ENCODE measurements around the gene OR2B6. TPM values are rescaled to one million over a fixed set of nuclear protein-coding genes. Genes with fewer than 3 reads are reported as not detected.

Gene OR2B6
- total and polyA plus RNA-seq, 8 donors = not detected

DNA sequence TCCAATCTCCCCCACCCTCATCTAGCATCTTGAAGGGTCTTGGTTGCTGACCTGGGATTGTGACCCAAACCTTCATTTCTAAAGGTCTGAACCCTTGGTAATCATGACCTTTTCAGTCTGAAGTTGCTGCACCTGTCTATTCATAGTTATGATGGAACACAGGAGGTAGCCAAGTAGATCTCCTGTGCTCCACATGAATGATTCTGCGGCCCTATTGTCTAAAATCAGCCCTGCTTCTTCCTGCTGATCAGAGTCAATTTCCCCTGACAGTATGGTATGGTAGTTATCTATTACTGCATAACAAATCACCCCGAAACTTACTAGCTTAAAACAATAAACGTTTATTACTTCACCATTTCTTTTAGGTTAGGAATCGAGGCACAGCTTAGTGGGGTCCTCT is 9.0 kb downstream of the OR2B6 start:
- Histone ChIP-seq H3K36me3 (no peaks in the 10 kb centered on the region), H3K27ac (no peak overlapping the region), H3K4me1 (no peaks in the 10 kb centered on the region), H3K9me3 (peaks cover 0 to 24% (median 17%) of the 10 kb centered on the region in 4 donors), H3K4me3 (no peak overlapping the region), H3K27me3 (peaks cover 0 to 12% (median 0%) of the 10 kb centered on the region in 3 donors)
- 80 to 90% (median 85%) methylated on average over 4 of the region's 4 CpGs for WGBS, 5 donors
- TF ChIP-seq EP300 (IDR thresholded peaks at IDR 0.05) (no peak), POLR2A (IDR thresholded peaks at IDR 0.05) (no peak), POLR2AphosphoS5 (IDR thresholded peaks at IDR 0.05) (no peak)
- intact Hi-C loops (cut with DNase I; ENCODE audit: low total_unique reads) = no loop called here
- no peak for DNase-seq

DNA sequence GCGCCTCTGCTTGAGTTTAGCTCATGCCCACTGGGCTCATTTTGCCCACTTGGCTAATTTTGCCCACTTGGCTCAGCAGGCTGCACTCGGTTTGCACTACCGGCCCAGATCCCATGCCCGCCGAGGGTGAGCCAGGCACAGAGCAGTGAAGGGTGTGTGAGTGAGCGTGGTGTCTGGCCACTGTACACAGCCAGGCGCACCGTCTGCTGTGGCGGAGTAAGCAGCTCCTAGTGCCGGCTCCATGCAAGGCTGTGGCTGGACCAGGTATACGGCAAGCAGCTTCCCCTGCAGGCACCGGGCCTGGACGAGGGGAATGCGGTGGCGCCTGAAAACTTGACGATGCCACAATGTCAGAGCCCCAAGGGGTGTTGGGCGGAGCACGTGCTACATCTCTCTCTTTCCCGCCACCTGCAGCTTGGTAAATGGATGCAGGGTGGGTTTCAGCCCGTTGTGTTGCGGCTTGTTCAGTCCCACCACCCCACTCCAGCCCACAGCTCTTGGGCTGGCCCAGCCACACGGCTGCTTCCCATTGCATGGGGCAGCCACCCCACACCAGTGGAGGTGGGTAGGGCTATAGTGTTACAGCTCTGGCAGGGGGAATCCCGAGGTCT is 9.9 kb downstream of the OR2B6 start:
- intact Hi-C loops (cut with DNase I; ENCODE audit: low total_unique reads) = no loop called here
- H3K36me3 ChIP-seq = no peaks in the 10 kb centered on the region
- H3K9me3 ChIP-seq = peaks cover 0 to 26% (median 19%) of the 10 kb centered on the region in 4 donors
- DNase-seq = no peak
- WGBS, 5 donors = 90 to 94% (median 93%) methylated on average over 18 to 23 of the region's 23 CpGs
- TF ChIP-seq EP300 (IDR thresholded peaks at IDR 0.05) = no peak
- TF ChIP-seq POLR2AphosphoS5 (IDR thresholded peaks at IDR 0.05) = no peak
- TF ChIP-seq, protein P1, sequence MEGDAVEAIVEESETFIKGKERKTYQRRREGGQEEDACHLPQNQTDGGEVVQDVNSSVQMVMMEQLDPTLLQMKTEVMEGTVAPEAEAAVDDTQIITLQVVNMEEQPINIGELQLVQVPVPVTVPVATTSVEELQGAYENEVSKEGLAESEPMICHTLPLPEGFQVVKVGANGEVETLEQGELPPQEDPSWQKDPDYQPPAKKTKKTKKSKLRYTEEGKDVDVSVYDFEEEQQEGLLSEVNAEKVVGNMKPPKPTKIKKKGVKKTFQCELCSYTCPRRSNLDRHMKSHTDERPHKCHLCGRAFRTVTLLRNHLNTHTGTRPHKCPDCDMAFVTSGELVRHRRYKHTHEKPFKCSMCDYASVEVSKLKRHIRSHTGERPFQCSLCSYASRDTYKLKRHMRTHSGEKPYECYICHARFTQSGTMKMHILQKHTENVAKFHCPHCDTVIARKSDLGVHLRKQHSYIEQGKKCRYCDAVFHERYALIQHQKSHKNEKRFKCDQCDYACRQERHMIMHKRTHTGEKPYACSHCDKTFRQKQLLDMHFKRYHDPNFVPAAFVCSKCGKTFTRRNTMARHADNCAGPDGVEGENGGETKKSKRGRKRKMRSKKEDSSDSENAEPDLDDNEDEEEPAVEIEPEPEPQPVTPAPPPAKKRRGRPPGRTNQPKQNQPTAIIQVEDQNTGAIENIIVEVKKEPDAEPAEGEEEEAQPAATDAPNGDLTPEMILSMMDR (IDR thresholded peaks at IDR 0.05) = no peak
- TF ChIP-seq POLR2A (IDR thresholded peaks at IDR 0.05) = no peak
- H3K27me3 ChIP-seq = peaks cover 0 to 12% (median 0%) of the 10 kb centered on the region in 3 donors
- H3K4me1 ChIP-seq = no peaks in the 10 kb centered on the region
- no peak overlapping the region for H3K27ac ChIP-seq
- H3K4me3 ChIP-seq = no peak overlapping the region

DNA sequence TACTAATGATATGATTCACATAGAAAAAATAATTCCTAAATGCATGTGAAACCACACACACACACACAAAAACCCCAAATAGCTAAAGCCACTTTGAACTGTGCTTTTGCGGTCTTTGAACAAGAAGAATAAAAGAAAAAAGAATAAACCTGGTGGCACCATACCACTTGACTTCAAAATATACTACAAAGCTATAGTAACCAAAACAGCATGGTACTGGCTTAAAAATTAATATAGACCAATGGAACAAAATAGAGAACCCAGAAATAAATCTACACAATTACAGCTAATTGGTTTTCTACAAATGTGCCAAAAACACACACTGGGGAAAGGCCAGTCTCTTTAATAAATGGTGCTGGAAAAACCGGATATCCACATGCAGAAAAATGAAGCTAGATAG is 13.4 kb downstream of the OR2B6 start:
- Histone ChIP-seq H3K9me3 (peaks cover 0 to 26% (median 19%) of the 10 kb centered on the region in 4 donors), H3K27ac (no peak overlapping the region), H3K4me1 (no peaks in the 10 kb centered on the region), H3K4me3 (no peak overlapping the region), H3K36me3 (no peaks in the 10 kb centered on the region), H3K27me3 (peaks cover 0 to 12% (median 0%) of the 10 kb centered on the region in 3 donors)
- DNase-seq = no peak
- WGBS, 5 donors = 82 to 95% (median 92%) methylated on average over 2 of the region's 2 CpGs
- intact Hi-C loops (cut with DNase I; ENCODE audit: low total_unique reads) = no loop called here
- no peak for TF ChIP-seq EP300 (IDR thresholded peaks at IDR 0.05)
- TF ChIP-seq, protein P1 (IDR thresholded peaks at IDR 0.05) = no peak
- no peak for TF ChIP-seq POLR2A (IDR thresholded peaks at IDR 0.05)
- no peak for TF ChIP-seq POLR2AphosphoS5 (IDR thresholded peaks at IDR 0.05)

DNA sequence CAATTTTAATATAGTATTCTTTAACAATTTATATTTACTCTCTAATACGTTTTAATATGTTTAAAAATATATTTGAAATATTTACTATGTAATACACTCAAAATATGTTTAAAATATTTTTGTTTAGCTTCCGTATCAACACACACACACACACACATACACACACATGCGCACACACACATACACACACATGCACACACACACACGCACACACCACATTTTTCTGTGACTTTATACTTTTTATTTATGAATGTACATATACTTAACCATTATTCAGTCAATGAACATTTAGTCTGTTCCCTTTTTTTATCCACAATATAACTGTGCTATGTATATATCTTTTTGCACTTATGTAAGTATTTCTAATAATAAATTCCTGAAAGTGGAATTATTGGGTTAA is 15.7 kb downstream of the OR2B6 start:
- intact Hi-C loops (cut with DNase I; ENCODE audit: low total_unique reads) = no loop called here
- no peak for DNase-seq
- Histone ChIP-seq H3K4me3 (no peak overlapping the region), H3K27me3 (peaks cover 0 to 6% (median 4%) of the 10 kb centered on the region in 3 donors), H3K27ac (no peak overlapping the region), H3K36me3 (no peaks in the 10 kb centered on the region), H3K9me3 (peaks cover 0 to 17% (median 10%) of the 10 kb centered on the region in 4 donors), H3K4me1 (no peaks in the 10 kb centered on the region)
- TF ChIP-seq POLR2AphosphoS5 (IDR thresholded peaks at IDR 0.05) = no peak
- TF ChIP-seq, protein P1 (IDR thresholded peaks at IDR 0.05) = no peak
- TF ChIP-seq POLR2A (IDR thresholded peaks at IDR 0.05) = no peak
- no peak for TF ChIP-seq EP300 (IDR thresholded peaks at IDR 0.05)
- WGBS, 5 donors = 83 to 87% (median 85%) methylated on average over 4 of the region's 4 CpGs

DNA sequence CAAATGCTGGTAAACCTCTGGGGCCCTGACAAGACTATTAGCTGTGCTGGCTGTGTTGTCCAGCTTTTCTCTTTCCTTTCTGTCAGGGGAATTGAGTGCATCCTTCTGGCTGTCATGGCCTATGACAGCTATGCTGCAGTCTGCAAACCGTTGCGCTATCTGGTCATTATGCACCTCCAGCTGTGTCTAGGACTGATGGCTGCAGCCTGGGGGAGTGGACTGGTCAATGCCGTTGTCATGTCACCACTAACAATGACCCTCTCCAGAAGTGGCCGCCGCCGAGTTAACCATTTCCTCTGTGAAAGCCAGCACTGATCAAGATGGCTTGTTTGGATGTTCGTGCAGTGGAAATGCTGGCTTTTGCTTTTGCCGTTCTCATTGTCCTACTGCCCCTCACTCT is 20.3 kb downstream of the OR2B6 start:
- TF ChIP-seq EP300 (IDR thresholded peaks at IDR 0.05) = no peak
- no peak for TF ChIP-seq POLR2AphosphoS5 (IDR thresholded peaks at IDR 0.05)
- TF ChIP-seq, protein P1 (IDR thresholded peaks at IDR 0.05) = no peak
- no peak for TF ChIP-seq POLR2A (IDR thresholded peaks at IDR 0.05)
- Histone ChIP-seq H3K4me1 (no peaks in the 10 kb centered on the region), H3K4me3 (no peak overlapping the region), H3K9me3 (no peaks in the 10 kb centered on the region), H3K27me3 (peaks cover 0 to 5% (median 4%) of the 10 kb centered on the region in 3 donors), H3K27ac (no peak overlapping the region), H3K36me3 (no peaks in the 10 kb centered on the region)
- 55 to 63% (median 60%) methylated on average over 8 of the region's 8 CpGs for WGBS, 5 donors
- intact Hi-C loops (cut with DNase I; ENCODE audit: low total_unique reads) = no loop called here
- DNase-seq = no peak

All from stomach (tissue), 9 donors.